ENCODE results near the gene SUMO3. TPM values are rescaled to one million over a fixed set of nuclear protein-coding genes. Genes with fewer than 3 reads are reported as not detected.

SUMO3 gene
- total and polyA plus RNA-seq, 2 of the 13 experiments (the other 11 are each of a cell fraction or from before 2014, with no cell fraction given), result 51.4 to 92.4 TPM

DNA sequence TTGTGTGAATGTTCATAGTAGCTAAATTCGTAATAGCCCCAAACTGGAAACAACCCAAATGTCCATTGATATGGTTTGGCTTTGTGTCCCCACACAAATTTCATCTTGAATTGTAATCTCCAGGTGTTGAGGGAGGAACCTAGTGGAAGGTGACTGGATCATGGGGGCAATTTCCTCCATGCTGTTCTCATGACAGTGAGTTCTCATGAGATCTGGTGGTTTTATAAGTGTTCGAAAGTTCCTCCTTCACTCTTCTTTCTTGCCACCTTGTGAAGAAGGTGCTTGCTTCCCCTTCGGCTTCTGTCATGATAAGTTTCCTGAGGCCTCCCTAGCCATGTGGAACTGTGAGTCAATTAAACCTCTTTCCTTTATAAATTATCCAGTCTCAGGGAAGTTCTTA is 27.5 kb downstream of the SUMO3 start:
- in situ Hi-C loops (cut with HindIII; ENCODE audit: extremely low pct_ligation_motif_present, low pct_unique_long_range_greater_than_20kb), result no loop called here
- H3K4me3 ChIP-seq (replicated peaks in 1 of 3; ENCODE audit: insufficient read depth in 1 of 3, low read depth in 2 of 3, low read length in 3 of 3), result no peak overlapping the region
- no peak overlapping the region for H2AFZ ChIP-seq (ENCODE audit: low read length)
- H3K4me1 ChIP-seq (ENCODE audit: insufficient read depth, low read length), result peaks cover 37% of the 10 kb centered on the region
- H3K9me3 ChIP-seq (ENCODE audit: low read length), result no peaks in the 10 kb centered on the region
- ChIA-PET POLR2A (no interaction called here), CTCF (ENCODE audit: low intra/inter-chr PET ratio, low total read pairs) (no interaction called here)
- H3K4me2 ChIP-seq (ENCODE audit: low read depth, low read length), result no peak overlapping the region
- 100% methylated on average over 3 of the region's 3 CpGs for WGBS (ENCODE audit: low lambda C conversion rate)
- FAIRE-seq (no peak), DNase-seq (ENCODE audit: low spot score) (no peak), ATAC-seq (no peak)
- no peak for TF ChIP-seq ZBTB33 (CRISPR knock-in tag; IDR thresholded peaks at IDR 0.05)
- no TSS peak for BruUV-seq (replicated peaks)
- no peak overlapping the region for H3K9ac ChIP-seq (ENCODE audit: insufficient read depth, low read depth, low read length)
- peaks cover 9% of the 10 kb centered on the region for H4K20me1 ChIP-seq (ENCODE audit: insufficient read depth, low read length)
- H3K36me3 ChIP-seq (replicated peaks in 1 of 2; ENCODE audit: control insufficient read depth in 1 of 2, insufficient read depth in 2 of 2, low read length in 2 of 2), result peaks cover 0 to 28% of the 10 kb centered on the region in 2 experiments; a peak in 3 of 5 replicates
- no peak overlapping the region for H3K27ac ChIP-seq (ENCODE audit: extremely low read length, insufficient read depth, low read length)
- H3K27me3 ChIP-seq (ENCODE audit: control insufficient read depth in 1 of 2, insufficient read depth in 2 of 2, low read length in 2 of 2), result no peaks in the 10 kb centered on the region
- intact Hi-C loops (cut with micrococcal nuclease; ENCODE audit: unreplicated experiment), result no loop called here
- peaks cover 60% of the 10 kb centered on the region for H3K79me2 ChIP-seq (ENCODE audit: insufficient read depth, low read length)

GRCh38 chr21:44789880-44790279 is 28.0 kb downstream of the SUMO3 start:
- intact Hi-C loops (cut with micrococcal nuclease; ENCODE audit: unreplicated experiment), result no loop called here
- H3K4me1 ChIP-seq (ENCODE audit: insufficient read depth, low read length), result peaks cover 37% of the 10 kb centered on the region

More at GRCh38 chr21:44789880-44790279, 28.0 kb downstream of the SUMO3 start:
- BruUV-seq (replicated peaks), result no TSS peak
- Histone ChIP-seq H3K4me2 (ENCODE audit: low read depth, low read length) (no peak overlapping the region), H2AFZ (ENCODE audit: low read length) (no peak overlapping the region), H3K9me3 (ENCODE audit: low read length) (no peaks in the 10 kb centered on the region), H3K4me3 (replicated peaks in 1 of 3; ENCODE audit: insufficient read depth in 1 of 3, low read depth in 2 of 3, low read length in 3 of 3) (no peak overlapping the region), H3K9ac (ENCODE audit: insufficient read depth, low read depth, low read length) (no peak overlapping the region), H3K36me3 (replicated peaks in 1 of 2; ENCODE audit: control insufficient read depth in 1 of 2, insufficient read depth in 2 of 2, low read length in 2 of 2) (peaks cover 2 to 33% of the 10 kb centered on the region in 2 experiments; a peak in 4 of 5 replicates), H3K79me2 (ENCODE audit: insufficient read depth, low read length) (peaks cover 62% of the 10 kb centered on the region), H3K27me3 (ENCODE audit: control insufficient read depth in 1 of 2, insufficient read depth in 2 of 2, low read length in 2 of 2) (no peaks in the 10 kb centered on the region), H4K20me1 (ENCODE audit: insufficient read depth, low read length) (peaks cover 9% of the 10 kb centered on the region), H3K27ac (ENCODE audit: extremely low read length, insufficient read depth, low read length) (no peak overlapping the region)
- 100% methylated on average over 1 of the region's 1 CpG for WGBS (ENCODE audit: low lambda C conversion rate)
- FAIRE-seq (no peak), ATAC-seq (no peak), DNase-seq (ENCODE audit: low spot score) (no peak)
- no peak for TF ChIP-seq SMAD9 (CRISPR knock-in tag; IDR thresholded peaks at IDR 0.05)
- TF ChIP-seq U2AF2 (IDR thresholded peaks at IDR 0.05; ENCODE audit: low read depth, low read length), result no peak
- no peak for TF ChIP-seq SP4 (CRISPR knock-in tag; IDR thresholded peaks at IDR 0.05)
- TF ChIP-seq ZNF678 (CRISPR knock-in tag; IDR thresholded peaks at IDR 0.05), result no peak
- no peak for TF ChIP-seq ZNF44 (CRISPR knock-in tag; IDR thresholded peaks at IDR 0.05)
- no peak for TF ChIP-seq CEBPB (IDR thresholded peaks at IDR 0.05; ENCODE audit: borderline replicate concordance, low read depth, low read length)
- no peak for TF ChIP-seq ZXDC (CRISPR knock-in tag; IDR thresholded peaks at IDR 0.05)
- CTCF ChIA-PET (ENCODE audit: low intra/inter-chr PET ratio, low total read pairs), result no interaction called here
- in situ Hi-C loops (cut with HindIII; ENCODE audit: extremely low pct_ligation_motif_present, low pct_unique_long_range_greater_than_20kb), result no loop called here
- POLR2A ChIA-PET, result no interaction called here
